GM12873 (cell line): Measurements from ENCODE around the gene YIPF1.

Source experiments
- TF ChIP-seq, protein P1 (sequence below): IDR thresholded peaks from 2 replicates; pipeline ENCODE4 v1.5.1; 2012; ENCODE audit warnings: low read depth, mild to moderate bottlenecking, moderate library complexity, low read length, control low read depth; ENCODE audit not compliant: insufficient read depth; ENCODE audit errors: missing control alignments

The YIPF1 gene

DNA sequence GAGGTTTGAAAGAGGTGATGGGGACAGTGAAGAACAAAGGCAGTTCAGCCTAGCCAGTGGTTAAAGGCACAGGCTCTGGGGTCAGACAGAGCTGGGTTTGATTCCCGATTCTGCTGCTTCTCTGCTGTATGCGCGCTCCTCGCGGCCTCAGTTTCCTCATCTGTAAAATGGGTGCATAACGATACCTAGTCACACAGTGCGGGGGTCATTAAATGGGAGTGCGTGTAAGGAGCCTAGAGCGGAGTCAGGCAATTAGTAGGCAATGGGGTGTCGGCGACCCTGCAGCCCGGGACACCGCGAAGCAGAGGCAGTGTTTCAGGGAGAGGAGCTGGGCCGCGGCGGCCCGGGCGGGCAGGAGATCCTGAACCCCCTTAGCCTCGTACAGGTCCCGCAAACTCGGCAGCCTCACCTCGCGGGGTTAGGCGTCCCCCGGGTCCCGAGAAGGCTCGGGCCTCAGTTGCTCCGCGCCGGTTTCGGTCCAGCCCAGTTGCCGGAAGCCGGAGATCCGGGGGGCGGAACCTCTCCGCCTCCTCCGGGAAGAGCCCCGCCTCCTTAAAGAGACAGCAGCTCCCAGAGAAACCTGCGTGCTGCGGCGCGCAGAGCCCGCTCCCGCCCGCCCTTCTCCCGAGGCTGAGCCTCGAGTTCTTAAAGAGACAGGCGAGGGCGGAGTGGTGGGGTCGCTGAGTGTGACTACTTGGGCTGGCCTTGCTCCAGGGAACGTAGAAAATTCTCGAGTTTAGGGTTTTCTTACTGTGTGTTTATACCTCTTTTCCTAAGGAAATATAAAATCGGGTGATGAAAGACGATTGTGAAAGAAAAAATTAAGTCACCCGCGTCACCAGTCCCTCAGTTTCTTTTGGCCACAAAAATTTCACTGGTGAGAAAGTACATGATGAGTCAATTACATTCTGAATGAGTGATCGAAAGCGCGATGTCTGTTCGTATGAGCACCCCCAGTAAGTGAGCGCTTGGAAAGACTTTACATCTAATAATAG lies at the start of gene YIPF1:
Gene YIPF1 (minus strand): TSS at position 494 of the 995 bp plus-strand sequence. CDS start 860 bp downstream, outside the sequence.
- TF ChIP-seq, protein P1, sequence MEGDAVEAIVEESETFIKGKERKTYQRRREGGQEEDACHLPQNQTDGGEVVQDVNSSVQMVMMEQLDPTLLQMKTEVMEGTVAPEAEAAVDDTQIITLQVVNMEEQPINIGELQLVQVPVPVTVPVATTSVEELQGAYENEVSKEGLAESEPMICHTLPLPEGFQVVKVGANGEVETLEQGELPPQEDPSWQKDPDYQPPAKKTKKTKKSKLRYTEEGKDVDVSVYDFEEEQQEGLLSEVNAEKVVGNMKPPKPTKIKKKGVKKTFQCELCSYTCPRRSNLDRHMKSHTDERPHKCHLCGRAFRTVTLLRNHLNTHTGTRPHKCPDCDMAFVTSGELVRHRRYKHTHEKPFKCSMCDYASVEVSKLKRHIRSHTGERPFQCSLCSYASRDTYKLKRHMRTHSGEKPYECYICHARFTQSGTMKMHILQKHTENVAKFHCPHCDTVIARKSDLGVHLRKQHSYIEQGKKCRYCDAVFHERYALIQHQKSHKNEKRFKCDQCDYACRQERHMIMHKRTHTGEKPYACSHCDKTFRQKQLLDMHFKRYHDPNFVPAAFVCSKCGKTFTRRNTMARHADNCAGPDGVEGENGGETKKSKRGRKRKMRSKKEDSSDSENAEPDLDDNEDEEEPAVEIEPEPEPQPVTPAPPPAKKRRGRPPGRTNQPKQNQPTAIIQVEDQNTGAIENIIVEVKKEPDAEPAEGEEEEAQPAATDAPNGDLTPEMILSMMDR = no peak

DNA sequence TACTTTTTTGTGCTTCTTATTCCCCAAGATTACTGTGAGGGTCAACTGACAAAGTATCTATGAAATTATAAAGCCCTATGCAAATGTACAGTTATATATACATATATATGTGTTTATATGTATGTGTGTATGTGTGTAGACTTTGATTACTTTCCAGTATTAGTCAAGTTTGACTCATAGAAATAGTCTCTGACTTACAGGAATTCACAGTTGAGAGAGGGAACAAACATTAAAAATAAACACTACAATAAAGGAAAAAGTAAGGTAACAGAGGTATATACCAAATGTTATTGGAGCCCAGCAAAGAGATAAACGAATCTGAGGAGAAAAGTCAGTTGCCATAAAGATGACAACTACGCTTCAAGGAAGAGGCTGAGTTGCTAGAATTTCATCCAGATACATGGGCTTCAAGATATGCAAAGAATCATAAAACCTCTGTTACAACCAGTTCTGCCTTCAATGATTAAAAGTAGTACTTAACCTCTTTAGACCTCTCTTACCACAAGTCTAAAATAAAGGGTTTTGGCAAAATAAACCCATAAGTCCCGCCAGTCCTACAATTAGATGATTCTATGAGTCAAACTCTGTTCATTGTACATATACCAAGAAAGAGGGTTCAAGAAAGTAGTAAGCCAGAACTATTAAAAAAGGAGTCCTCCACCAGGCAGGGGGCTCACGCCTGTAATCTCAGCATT lies 48.7 kb upstream of the YIPF1 start:
- TF ChIP-seq, protein P1 = no peak

DNA sequence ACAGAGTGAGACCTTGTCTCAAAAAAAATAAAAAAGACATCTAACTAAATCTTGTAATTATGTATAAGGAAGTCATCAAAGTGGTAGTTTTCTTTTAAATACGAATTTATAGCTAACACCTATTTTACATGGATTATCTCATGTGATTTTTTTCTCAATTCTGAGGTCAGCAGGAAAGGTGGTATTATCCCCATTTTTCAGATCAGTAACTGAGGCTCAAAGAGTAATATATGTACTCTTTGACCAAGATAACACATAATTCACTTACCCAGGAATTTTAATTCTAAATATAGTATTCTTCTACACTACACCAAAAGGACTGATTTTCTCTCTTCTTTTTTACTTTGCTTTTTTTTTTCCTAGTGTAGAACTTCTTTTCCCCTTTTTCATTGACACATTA lies 46.8 kb upstream of the YIPF1 start:
- TF ChIP-seq, protein P1 = no peak

DNA sequence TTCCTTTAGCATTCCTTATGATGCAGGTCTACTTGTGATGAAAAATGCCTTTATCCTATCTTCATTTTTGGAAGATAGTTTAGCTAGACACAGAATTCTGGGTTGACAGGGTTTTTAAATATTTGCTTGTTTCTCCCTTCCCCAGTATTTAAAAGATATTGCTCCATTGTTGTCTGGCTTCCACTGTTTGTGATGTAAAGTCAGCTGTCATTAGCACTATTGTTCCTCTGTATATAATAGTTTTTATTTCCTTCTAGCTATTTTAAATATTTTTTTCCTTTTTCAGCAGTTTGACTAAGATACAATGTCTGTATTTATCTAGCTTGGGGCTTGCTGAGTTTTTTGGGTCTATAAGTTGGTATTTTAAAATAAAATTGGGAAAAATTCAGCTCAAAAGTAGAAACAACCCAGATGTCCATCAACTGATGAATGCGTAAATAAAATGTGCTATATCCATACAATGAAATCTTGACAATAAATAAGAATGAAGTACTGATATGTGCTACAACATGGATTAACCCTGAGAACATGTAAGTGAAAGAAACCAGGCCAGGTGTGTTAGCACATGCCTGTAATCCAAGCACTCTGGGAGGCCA lies 44.7 kb upstream of the YIPF1 start:
- TF ChIP-seq, protein P1 = no peak

DNA sequence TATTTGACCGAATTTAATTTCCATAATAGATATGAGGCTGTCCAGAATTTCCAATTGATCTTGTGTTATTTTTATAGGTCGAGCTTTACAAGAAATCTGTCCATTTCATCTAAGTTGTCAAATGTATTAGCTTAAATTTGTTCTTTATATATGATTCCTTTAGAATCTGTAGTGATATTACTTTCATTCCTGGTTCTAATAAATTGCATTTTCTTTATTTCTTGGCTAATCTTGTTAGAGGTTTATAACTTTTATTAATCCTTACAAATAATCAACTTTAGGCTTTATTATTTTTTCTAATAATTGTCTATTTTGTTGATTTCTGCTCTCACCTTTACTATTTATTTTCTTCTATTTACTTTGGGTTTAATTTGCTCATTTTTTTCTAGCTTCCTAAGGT lies 41.9 kb upstream of the YIPF1 start:
- TF ChIP-seq, protein P1 = no peak

DNA sequence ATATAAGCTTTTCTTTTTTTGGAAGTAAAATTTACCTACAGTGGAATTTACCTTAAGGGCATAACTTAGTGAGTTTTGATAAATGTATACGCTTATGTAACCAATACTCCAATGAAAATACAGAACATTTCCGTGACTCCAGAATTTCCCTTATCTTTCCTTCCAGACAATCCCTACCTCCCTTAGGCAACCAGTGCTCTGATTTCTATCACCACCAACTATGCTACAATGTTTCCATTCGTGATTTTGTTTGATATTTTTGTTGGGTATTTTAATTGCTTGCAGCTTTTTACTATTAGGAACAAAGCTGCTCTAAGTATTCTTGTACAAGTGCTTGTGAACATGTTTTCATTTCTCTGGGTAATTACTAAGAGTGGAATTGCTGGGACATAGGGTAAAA lies 41.3 kb upstream of the YIPF1 start:
- TF ChIP-seq, protein P1 = no peak

DNA sequence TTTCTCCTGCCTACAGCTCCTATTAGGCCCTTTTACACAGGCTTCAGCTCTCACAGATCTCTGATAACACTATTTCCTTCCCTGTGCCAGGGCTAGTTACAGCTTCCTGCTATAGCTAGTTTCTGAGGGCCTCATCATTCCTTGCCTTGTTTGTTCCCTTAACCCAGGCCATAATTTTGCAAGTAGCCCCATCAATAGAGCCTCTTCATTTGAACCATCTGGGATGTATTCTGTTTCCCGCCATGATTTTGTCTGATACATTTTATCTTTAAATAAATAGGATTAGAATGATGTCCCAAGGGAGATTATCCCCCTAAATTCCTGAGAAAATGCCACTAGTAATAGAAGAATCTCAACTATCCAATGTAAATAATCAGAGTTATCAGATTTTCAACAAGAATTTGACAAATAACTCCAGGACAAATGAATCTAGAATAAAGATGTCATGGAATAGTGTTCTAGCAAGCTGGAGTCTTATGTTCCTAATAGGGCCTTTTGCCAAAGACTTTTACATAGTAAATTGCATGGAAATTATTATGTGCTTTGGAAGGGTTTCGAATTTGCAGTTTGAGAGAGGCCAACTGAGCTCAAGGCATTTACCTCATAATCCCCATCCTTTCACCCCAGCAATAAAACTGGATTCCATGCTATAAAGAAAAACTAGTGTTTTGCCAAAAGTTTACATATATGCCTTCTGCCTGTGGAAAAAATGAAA lies 39.8 kb upstream of the YIPF1 start:
- TF ChIP-seq, protein P1 = no peak
